ENCODE results near the gene NSD1.
"Not testable (repeated sequence)": the region's sequence is repeated elsewhere in the genome, so short reads cannot be mapped to it uniquely, and the experiment has no call there.

NSD1 gene

DNA sequence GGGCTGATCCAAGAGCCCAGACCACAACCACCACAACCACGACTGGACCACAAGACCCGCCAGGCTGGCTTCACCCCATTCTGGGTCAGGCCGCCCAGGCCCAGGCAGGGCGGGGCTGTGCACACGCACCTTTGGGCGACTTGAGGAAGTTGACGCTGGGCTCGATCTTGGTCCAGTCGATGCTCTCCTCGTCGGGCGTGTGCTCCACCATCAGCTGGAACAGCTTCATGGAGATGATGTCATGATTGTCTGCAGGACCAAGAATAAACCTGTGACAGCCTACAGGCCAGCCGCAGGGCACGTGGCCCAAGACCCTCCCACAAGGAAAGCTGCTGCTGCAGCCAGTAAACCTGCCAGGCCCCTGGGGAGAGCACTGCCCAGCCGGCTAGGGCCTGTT is 200.6 kb downstream of the NSD1 start:
- DNase-seq: no peak

DNA sequence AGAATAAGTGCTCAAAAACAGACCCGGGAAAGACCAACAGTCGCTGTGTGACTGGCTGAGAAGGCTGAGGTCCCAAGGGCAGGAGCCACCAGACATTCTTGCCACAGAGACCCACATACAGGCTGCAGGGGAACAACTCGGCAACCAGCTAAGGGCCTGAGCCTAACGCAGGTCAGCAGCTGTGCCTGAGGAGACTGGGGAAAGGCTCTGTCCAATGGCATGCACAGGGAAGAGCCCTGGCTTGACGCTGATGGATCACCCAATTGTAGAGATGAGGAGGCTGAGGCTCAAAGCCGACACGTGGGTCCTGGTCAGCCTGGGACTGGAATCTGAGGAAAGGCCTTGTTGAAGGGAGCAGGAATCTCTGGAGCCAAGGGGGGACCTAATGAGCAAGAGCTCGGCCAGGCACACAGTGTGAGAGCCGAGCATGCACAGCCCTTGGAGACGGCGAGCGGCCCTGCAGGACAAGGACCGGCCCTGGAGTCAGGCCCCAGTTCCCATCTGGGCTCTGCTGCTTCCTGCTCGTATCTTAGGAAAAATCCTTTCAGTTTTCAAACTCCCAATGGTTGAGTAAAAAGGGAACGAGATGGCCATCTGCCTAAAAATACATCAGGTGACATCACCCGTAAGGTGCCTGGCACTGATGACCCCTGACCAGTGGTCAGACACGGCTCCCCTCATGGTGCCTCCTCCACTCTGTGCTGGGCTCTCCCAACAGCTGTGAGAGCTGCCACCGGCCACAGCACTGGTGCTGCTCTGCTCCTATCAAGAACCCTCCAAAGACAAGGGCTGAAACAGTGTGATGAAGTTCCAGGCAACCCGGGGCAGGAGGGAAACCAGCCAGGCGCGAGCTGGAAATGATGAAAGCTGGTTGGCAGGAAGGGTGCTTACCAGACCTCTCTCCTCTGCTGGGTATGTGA is 201.5 kb downstream of the NSD1 start:
- DNase-seq: no peak

DNA sequence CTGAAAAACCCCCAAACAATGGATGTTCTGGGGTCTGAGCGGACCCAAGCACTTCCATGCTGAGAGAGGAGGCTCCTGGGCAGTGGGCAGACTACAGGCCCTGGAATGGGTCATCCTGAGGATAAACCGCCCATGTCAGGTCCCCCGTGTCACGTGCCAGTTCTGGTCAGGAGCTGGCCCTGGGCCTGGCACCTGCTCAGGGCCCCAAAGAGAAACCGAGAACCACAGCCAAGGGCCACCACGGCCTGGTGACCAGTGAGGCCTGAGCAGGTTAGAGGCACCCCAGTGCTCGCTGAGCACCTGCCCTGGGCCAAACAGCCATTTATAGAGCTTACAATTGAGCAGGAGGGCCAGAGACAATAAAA is 202.1 kb downstream of the NSD1 start:
- no peak for DNase-seq

DNA sequence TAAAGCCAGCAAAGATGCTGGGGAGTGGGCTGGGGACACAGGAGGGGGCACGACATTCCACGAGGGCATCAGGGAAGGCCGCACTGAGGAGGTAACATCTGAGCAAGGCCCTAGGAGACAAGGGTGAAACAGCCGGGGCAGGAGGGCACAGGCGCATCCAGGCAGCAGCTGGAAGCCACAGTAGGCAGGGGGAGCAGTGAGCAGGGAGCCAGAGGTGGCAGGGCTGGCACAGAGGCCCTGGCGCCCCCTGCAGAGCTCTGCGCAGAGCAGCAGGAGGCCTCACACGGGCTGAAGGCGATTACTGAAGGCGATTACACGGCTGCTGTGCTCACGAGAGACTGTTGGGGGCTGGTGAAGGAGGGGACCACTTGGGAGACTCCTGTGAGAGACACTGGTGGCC is 202.5 kb downstream of the NSD1 start:
- DNase-seq: peak; percentile 56

DNA sequence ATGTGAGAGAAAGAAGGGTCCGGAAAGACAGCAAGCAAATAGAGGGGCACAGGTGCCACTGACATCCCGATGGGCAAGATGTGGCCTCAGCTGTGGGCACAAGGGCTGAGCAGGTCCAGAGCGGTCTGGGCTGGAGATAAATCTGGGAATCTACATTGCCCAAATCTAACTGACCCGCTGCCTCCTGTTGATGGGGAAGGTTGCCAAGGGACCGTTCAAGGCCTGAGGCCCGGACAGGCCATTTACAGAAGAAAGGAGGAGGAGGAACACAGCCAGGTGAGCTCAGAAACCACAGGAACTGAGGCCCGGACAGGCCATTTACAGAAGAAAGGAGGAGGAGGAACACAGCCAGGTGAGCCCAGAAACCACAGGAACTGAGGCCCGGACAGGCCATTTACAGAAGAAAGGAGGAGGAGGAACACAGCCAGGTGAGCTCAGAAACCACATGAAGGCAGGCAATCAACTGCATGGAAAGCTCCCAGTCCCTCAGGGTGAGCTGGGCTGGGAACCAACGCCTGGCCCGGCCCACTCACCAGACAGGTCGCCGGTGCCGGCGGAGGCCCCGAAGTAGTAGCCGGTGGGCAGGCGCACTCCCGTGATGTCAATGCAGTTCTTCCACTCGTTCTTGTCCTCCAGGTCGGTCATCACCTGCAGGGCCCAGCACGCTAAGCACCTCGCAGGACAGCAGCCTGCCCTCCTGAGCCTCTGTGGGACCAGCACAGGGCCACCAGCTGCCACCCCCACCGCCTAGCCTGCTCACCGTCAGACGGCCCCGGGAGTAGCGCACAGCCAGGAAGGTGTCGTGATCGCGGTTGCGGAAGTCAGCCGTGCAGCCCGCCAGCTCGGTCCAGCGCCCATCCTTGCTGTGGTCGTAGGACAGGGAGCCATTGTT is 203.3 kb downstream of the NSD1 start:
- DNase-seq: no peak

DNA sequence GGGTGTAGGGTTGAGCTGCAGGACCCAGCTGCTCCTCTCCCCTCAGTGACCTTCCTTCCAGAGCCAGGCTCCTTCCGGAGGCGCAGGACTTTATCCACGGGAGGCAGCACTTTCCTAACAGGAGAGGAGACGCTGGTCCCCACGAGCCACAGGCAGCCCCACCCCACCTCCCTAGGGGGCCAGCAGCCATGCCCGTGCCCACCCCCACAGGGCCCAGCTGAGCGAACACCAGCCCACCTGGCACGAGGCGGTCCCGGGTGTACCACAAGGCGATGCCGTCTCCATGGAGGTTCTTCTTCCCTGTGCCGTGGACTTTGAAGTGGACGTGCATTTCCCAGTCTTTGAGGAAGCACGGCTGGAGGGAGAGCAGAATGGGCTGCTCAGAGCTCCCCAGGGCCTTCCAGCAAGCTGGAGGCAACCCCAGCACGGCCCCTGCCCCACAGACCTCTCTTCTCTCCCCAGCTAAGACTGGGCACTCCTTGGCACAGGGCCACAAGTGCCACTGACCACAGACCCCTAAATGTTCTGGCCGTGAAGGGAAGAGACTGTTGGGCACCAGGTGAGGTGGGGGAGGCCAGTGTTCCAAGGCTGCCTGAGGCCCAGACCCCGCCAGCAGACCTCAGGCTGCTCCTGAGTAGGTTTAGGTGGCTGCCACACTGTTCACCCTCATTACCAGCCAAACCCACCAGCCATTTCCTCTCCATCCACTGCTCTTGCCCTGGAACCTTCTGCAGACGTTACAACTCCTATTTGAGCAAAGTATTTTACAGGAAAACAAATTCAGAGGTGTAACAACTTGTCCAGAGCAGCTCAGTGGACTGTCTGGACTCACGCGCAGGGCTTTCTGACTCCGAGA is 204.9 kb downstream of the NSD1 start:
- no peak for DNase-seq

DNA sequence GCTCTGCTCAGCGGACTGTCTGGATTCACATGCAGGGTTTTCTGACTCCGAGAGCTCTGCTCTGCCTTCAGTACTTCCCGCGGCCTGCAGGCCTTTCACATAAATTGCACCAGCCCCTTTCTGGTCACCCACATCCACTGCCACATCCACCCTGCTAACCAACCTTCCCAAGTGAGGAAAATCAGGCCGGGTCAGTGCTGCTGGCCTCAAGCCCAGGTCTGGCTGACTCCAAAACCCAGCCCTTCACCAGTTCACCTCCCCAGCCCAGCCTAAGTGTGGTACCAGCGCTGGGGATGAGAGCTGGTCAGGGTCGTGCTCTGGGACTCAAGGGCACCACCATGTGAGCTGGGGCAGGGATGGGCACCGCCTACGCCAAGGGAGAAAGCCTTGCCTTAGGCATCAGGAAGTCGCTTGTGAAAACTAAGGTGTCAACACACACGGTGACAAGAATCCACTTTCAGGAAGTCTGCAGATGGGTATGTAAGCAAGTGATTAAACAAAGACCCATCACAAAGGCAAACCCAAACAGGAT is 205.6 kb downstream of the NSD1 start:
- no peak for DNase-seq

DNA sequence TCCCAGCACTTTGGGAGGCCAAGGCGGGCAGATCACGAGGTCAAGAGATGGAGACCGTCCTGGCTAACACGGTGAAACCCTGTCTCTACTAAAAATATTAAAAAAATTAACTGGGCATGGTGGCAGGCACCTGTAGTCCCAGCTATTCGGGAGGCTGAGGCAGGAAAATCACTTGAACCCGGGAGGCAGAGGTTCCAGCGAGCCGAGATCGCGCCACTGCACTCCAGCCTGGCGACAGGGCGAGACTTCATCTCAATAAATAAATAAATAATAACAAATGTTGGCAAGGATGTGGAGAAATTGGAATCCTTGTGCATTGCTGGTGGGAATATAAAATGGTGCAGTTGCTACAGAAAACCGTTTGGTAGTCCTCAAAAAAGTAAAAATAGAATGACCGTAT is 209.4 kb downstream of the NSD1 start:
- not testable (repeated sequence) for DNase-seq

DNA sequence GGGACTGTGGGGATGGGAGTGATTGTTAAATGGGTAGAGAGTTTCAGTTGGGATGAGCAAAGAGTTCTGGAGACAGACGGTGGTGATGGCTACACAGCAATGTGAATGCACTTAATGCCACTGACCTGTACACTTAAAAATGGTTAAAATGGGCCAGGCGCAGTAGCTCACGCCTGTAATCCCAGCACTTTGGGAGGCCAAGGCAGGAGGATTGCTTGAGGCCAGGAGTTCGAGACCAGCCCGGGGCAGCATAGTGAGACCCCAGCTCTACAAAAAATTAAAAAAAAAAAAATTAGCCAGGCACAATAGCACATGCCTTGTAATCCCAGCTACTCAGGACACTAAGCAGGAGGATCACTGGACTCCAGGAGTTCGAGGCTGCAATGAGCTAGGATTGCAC is 210.2 kb downstream of the NSD1 start:
- DNase-seq: no peak

DNA sequence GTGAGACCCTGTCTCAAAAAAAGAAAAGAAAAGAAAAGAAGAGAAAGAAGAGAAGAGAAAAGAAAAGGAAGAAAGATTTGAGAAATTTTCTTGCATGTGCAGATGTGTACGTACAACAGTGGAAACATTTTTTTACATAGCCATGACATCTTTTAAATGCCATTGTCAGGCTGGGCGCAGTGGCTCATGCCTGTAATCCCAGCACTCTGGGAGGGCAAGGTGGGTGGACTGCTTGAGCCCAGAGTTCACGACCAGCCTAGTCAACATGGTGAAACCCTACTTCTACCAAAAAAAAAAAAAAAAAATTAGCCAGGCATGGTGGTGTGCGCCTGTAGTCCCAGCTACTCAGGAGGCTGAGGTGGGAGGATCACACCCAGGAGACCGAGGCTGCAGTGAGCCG is 211.3 kb downstream of the NSD1 start:
- no peak for DNase-seq

DNA sequence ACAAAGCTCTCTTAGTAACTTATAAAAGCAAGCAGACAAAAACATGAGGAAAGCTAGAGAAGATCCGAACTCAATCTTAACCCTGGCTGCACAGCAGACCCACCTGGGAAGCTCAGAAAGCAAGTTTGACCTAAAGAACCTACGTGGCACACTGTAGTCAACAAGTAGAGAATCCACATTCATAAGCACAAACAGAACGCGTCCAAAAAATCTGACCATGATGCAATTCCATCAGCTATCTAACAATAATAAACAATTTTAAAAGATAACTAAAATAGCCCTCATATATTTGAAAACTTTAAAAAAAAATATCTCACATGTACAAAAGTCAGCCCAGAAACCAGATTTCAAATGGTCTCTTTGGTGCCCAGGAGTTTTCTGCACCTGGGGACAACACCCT is 213.2 kb downstream of the NSD1 start:
- no peak for DNase-seq

DNA sequence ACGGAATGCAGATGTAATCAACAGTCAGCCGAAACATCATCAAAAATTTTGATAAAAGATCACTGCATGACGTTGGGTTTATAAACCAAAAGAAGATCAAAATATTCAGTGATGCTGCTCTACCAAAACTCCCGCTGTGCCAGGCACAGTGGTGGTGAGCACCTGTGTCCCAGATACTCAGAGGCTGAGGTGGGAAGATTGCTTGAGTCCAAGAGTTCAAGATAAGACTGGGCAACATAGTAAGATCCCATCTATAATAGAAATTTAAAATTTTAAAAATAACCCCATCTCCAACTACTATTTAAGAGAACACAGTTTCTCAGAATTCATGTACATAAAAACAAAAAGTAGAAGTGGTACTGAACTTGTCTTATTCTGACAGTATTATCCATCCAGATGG is 214.1 kb downstream of the NSD1 start:
- DNase-seq: no peak

DNA sequence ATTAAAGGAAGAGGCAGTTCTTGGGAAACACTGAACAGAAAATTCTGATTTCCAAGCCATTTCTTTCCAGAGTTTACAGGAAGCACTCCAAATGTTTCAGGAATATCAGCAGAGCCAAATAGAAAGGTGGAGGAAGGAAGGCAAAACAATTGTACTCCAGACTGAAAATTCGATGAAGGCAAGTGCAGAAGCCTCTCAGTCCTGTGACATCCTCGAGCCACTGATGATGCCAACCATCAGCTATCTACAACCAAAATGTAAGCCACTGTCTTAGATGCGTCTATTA is 215.7 kb downstream of the NSD1 start:
- no peak for DNase-seq

DNA sequence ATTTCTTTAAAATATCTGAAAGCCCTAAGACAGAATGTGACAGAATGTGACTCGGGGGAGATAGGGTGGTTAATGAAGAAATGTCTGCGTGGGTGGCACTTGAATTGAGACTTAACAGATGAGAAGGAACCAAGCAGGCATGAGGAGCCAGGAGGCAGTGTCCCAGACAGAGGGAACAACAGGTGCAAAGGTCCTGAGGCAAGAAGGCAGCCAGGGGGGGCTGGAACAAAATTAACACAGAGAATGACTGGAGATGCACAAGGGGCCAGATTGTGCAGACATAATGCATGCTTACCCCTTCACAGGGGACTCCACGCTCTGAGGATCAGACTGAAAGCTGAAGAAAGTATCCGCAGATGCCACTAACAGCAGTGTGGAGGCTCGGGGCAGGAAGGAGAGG is 216.2 kb downstream of the NSD1 start:
- no peak for DNase-seq
